Central memory CD8-positive, alpha-beta T cell (primary cell): ENCODE measurements around the gene HBA1.
A peak's percentile ranks its signal among the peaks of the same experiment; 100 is the strongest.
"Not testable (repeated sequence)": the region's sequence is repeated elsewhere in the genome, so short reads cannot be mapped to it uniquely, and the experiment has no call there.

Experiments
- ATAC-seq: fragments of 150-1000 bp; cut with Tn5 transposase; replicated peaks from 2 replicates; pipeline ENCODE4 v1.10.0; 2022; ENCODE audit warnings: mild to moderate bottlenecking, moderate FRiP score, moderate number of reproducible peaks; ENCODE audit not compliant: poor library complexity, severe bottlenecking; ENCODE audit errors: extremely low read depth
- DNase-seq, 2 donors: peaks; one replicate each; pipeline ENCODE4 v3.0.0; 2021; ENCODE audit warnings: low spot score in 2 of 2
- H3K27ac Mint-ChIP-seq: one replicate; pipeline ENCODE4 v1.8.0; 2022; ENCODE audit warnings: low read depth, mild to moderate bottlenecking, moderate library complexity, mixed read lengths
- H3K27me3 Mint-ChIP-seq: one replicate; pipeline ENCODE4 v1.8.0; 2022; ENCODE audit warnings: mixed read lengths
- H3K36me3 Mint-ChIP-seq: one replicate; pipeline ENCODE4 v1.8.0; 2022; ENCODE audit warnings: mild to moderate bottlenecking, moderate library complexity, mixed read lengths; ENCODE audit not compliant: insufficient read depth
- H3K4me1 Mint-ChIP-seq: one replicate; pipeline ENCODE4 v1.8.0; 2022; ENCODE audit warnings: mixed read lengths
- H3K4me3 Mint-ChIP-seq: one replicate; pipeline ENCODE4 v1.8.0; 2022; ENCODE audit warnings: mild to moderate bottlenecking, moderate library complexity, mixed read lengths
- H3K9me3 Mint-ChIP-seq: one replicate; pipeline ENCODE4 v1.8.0; 2022; ENCODE audit warnings: mixed read lengths

Gene HBA1

GRCh38 chr16:176477-177382 is at the start of gene HBA1:
Gene HBA1 (plus strand): TSS chr16:176680. CDS start chr16:176717, 37 bp downstream.
- DNase-seq, H3K27ac Mint-ChIP-seq, H3K36me3 Mint-ChIP-seq, H3K4me1 Mint-ChIP-seq, H3K9me3 Mint-ChIP-seq: not testable (repeated sequence)
- Mint-ChIP-seq H3K4me3 (peak within 1 kb of the TSS; percentile 13), H3K27me3 (peaks cover 49% of the 10 kb centered on the region)
- ATAC-seq = peak; percentile 16

DNA sequence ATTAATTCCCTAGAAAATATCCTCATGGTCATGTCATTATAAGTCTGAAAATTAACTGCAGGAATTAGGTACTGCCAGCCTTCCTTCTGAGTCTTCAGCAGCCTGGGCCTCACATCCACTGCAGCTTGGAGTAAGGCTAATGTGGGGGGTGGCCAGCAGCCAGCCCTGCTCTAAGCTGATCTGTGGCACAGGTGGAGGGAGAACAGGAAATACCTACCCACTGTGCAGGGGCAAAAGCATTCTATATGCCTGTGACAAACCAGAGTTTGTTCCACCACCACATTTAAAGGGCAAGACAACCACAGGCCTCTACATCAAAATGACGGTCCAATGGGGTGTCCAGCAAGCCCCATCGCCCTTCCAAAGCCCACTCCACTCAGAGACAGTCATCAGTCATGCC is 47.4 kb upstream of the HBA1 start:
- H3K36me3 Mint-ChIP-seq = peaks cover 9% of the 10 kb centered on the region
- H3K4me3 Mint-ChIP-seq = no peak overlapping the region
- no peak for DNase-seq
- no peak for ATAC-seq
- H3K4me1 Mint-ChIP-seq = peaks cover 25% of the 10 kb centered on the region
- no peaks in the 10 kb centered on the region for H3K9me3 Mint-ChIP-seq
- H3K27me3 Mint-ChIP-seq = no peaks in the 10 kb centered on the region
- H3K27ac Mint-ChIP-seq = no peak overlapping the region

DNA sequence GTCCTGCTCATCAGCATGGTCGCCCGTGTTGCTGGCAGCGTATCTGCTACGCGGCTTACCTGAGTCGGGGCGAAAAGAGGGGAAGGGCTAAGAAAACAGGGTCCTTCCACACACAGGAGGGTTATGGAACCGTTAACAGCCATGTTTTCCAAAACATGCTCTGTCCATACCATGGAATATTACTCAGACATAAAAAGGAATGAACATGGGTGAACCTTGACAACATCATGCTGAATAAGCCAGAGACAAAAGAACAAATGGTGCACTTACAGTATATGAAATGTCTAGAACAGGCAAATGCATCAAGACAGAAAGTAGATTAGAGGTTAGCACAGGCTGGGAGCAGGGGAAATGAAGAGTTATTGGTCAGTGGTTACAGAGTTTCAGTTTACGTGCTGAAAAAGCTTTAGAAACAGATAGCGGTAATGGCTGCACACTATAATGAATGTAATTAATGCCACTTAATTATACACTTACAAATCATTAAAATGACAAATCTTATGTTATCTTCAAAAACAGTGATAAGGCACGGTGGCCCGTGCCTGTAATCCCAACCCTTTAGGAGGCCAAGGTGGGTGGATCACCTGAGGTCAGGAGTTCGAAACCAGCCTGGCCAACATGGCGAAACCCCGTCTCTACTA is 45.8 kb upstream of the HBA1 start:
- Mint-ChIP-seq H3K36me3 (peaks cover 10% of the 10 kb centered on the region), H3K27ac (no peak overlapping the region), H3K27me3 (no peaks in the 10 kb centered on the region), H3K4me3 (no peak overlapping the region), H3K9me3 (no peaks in the 10 kb centered on the region), H3K4me1 (peaks cover 25% of the 10 kb centered on the region)
- ATAC-seq (no peak), DNase-seq (no peak)

DNA sequence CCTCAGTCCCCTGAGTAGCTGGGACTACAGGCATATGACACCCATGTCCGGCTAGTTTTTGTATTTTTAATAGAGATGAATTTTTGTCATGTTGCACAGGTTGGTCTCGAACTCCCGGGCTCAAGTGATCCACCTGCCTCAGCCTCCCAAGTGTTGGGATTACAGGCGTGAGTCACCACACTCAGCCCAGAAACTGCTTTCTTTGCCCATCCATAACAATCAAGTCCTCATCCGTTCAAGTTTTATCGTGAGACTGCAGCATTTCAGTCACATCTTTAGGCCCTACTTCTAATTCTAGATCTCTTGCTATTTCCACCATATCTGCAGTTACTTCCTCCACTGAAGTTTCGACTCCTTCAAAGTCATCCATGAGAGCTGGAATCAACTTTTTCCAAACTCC is 44.4 kb upstream of the HBA1 start:
- Mint-ChIP-seq H3K9me3 (no peaks in the 10 kb centered on the region), H3K27ac (no peak overlapping the region), H3K4me1 (peaks cover 32% of the 10 kb centered on the region), H3K36me3 (peaks cover 6% of the 10 kb centered on the region), H3K4me3 (no peak overlapping the region), H3K27me3 (no peaks in the 10 kb centered on the region)
- no peak for DNase-seq
- no peak for ATAC-seq

DNA sequence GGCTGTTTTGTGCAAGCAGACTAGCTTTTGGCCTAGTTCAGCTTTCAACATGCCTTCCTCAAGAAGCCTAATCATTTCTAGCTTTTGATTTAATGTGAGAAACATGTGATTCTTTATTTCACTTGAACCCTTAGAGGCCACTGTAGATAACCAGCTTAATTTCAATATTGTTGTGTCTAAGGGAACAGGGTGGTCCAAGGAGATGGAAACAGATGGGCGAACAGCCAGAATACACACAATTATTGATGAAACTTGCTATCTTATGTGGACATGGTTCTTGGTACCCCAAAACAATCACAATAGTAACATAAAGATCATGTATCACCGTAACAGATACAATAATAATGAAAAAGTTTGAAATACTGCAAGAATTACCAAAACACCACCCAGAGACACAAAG is 42.8 kb upstream of the HBA1 start:
- Mint-ChIP-seq H3K4me3 (no peak overlapping the region), H3K4me1 (peaks cover 32% of the 10 kb centered on the region), H3K9me3 (no peaks in the 10 kb centered on the region), H3K27me3 (no peaks in the 10 kb centered on the region), H3K36me3 (peaks cover 12% of the 10 kb centered on the region), H3K27ac (no peak overlapping the region)
- ATAC-seq (no peak), DNase-seq (no peak)

DNA sequence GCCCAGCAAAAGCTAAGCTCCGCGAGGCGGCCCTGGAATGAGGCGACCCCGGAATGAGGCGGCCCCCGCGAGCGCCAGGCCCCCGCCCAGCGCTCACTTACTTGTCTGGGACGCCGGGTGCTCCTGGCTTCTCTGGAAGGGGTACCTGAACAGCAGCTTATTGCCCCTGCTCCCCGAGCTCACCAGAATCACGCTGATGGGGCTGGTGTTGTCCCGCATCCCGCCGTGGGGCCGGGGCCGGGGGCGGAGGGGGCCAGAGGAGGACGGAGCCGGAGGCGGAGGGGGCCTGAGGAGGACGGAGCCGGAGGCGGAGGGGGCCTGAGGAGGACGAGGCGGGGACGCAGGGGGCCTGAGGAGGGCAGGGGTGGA is 38.4 kb upstream of the HBA1 start:
- no peaks in the 10 kb centered on the region for H3K9me3 Mint-ChIP-seq
- H3K27ac Mint-ChIP-seq = peak overlapping the region; percentile 96
- H3K36me3 Mint-ChIP-seq = peaks cover 16% of the 10 kb centered on the region
- peak in 1 of 2 donors; percentile 17 for DNase-seq
- peaks cover 18% of the 10 kb centered on the region for H3K4me1 Mint-ChIP-seq
- ATAC-seq = peak; percentile 20
- H3K4me3 Mint-ChIP-seq = peak overlapping the region; percentile 83
- H3K27me3 Mint-ChIP-seq = no peaks in the 10 kb centered on the region

- no peak for DNase-seq
- peak overlapping the region; percentile 40 for H3K4me3 Mint-ChIP-seq
These were observed 36.2 kb upstream of the HBA1 start for GRCh38 chr16:140175-140857.

DNA sequence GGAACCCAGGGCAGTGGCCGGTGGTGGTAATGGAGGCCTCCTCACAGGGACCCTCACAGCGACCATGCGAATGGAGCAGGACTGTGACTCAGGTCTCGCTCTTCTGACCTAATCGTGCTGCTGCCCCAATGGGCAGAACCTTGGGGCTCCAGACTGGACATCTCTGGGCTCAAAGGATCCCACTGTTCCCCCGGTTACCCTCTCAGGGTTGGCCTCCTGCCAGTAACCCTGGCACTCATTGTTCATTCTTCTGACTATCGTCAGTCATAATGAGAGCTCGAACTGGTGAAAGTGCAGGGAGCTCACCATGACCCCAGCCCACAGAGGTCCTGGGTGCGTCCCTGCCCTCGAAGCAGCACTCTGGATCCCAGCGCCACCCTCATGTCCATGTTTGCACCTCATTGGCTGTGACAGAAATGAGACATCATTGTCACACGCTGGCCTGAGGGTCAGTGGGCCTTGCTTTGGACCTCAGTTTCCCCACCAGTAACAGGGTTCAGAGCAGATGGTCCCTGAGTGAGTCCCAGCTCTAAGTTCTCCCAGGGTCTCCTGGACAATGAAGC is 34.0 kb upstream of the HBA1 start:
- H3K4me1 Mint-ChIP-seq = no peaks in the 10 kb centered on the region
- DNase-seq (no peak), ATAC-seq (no peak)
- H3K27ac Mint-ChIP-seq = no peak overlapping the region
- no peaks in the 10 kb centered on the region for H3K9me3 Mint-ChIP-seq
- peaks cover 14% of the 10 kb centered on the region for H3K36me3 Mint-ChIP-seq
- no peak overlapping the region for H3K4me3 Mint-ChIP-seq
- H3K27me3 Mint-ChIP-seq = peaks cover 28% of the 10 kb centered on the region

More at GRCh38 chr16:140175-140857, 36.2 kb upstream of the HBA1 start:
- Mint-ChIP-seq H3K36me3 (peaks cover 14% of the 10 kb centered on the region), H3K27ac (no peak overlapping the region), H3K4me1 (peaks cover 7% of the 10 kb centered on the region), H3K9me3 (no peaks in the 10 kb centered on the region), H3K27me3 (peaks cover 18% of the 10 kb centered on the region)
- ATAC-seq = no peak

DNA sequence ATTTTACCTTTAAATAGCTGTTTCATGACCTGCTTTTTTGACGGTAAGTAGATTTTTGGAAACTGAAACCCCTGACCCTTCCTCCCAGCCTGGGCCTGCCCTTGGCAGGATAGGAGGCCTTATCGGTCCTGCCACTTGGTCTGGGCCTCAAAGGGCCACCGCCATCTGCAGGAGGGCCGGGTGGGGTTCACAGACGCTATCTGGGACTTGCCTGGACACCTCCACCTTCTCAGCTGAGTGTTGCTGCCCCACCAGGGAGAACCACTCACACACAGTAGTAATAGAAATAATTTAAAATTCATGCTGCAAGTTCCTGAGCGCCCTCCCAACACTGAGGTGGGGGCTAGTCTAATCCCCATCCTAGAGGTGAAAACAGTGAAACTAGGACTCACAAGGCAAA is 33.4 kb upstream of the HBA1 start:
- no peaks in the 10 kb centered on the region for H3K9me3 Mint-ChIP-seq
- H3K4me1 Mint-ChIP-seq = no peaks in the 10 kb centered on the region
- no peak for ATAC-seq
- peaks cover 28% of the 10 kb centered on the region for H3K27me3 Mint-ChIP-seq
- H3K4me3 Mint-ChIP-seq = no peak overlapping the region
- H3K36me3 Mint-ChIP-seq = peaks cover 11% of the 10 kb centered on the region
- H3K27ac Mint-ChIP-seq = no peak overlapping the region
- no peak for DNase-seq

DNA sequence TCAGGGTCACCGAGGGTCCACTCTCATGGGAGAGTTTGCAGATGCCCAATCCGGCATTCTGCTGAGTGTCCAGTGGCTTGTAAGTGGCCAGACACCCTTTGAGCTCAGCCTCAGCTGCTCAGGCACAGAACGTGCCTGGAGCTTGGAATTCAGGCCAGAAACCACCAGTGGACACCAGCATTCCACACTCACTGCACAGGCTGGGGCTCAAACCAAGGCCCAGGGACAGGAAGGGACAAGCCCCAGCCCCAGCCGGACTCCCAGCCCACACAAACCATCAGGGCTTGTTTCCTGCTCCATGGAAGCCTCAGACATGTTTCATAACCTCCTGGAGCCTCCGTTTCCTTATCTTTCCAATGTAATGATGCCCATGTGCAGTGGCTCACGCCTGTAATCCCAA is 33.0 kb upstream of the HBA1 start:
- DNase-seq (no peak), ATAC-seq (no peak)
- Mint-ChIP-seq H3K36me3 (peaks cover 10% of the 10 kb centered on the region), H3K9me3 (no peaks in the 10 kb centered on the region), H3K4me1 (no peaks in the 10 kb centered on the region), H3K27me3 (peaks cover 28% of the 10 kb centered on the region), H3K27ac (no peak overlapping the region), H3K4me3 (no peak overlapping the region)

DNA sequence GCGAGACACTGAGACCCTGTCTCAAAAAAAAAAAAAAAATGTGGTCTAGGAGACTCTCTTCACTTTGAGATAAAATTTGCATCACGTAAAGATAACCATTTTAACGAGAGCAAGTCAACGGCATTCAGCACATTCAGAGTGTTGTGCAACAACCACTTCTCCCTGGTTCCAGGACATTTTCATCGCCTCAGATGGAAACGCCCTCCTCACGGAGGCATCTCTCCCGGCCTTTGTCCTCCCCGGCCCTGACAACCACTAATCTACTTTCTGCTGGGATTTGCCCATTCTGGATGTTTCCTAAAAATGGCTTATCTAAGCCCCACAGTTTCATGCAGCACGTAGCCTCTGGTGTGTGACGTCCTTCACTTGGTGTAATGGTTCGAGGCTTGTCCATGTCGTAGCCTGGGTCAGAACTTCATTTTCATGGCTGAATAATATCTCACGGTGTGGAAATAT is 31.7 kb upstream of the HBA1 start:
- peaks cover 6% of the 10 kb centered on the region for H3K36me3 Mint-ChIP-seq
- H3K27me3 Mint-ChIP-seq = peaks cover 28% of the 10 kb centered on the region
- H3K4me3 Mint-ChIP-seq = no peak overlapping the region
- no peaks in the 10 kb centered on the region for H3K9me3 Mint-ChIP-seq
- DNase-seq = no peak
- ATAC-seq = no peak
- no peaks in the 10 kb centered on the region for H3K4me1 Mint-ChIP-seq
- no peak overlapping the region for H3K27ac Mint-ChIP-seq

DNA sequence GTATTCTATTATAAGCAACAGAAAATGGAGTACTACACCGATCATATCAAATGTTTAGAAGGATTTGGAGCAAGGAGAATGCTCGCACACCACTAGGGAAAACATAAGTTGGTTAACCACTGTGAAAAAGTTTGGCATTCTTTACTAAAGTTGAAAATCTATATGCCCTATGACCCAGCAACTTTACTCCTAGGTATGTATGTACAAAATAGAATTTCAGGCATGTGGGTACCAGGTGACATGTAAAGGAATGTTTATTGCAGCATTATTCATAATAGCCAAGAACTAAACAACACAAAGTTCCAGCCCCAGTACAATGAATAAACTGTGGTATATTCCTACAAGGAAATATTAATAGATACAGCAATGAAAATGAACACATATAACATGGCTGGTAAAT is 29.8 kb upstream of the HBA1 start:
- Mint-ChIP-seq H3K27ac (no peak overlapping the region), H3K9me3 (no peaks in the 10 kb centered on the region)

More for the DNA sequence above, 29.8 kb upstream of the HBA1 start:
- Mint-ChIP-seq H3K36me3 (no peaks in the 10 kb centered on the region), H3K4me1 (no peaks in the 10 kb centered on the region), H3K4me3 (no peak overlapping the region), H3K27me3 (peaks cover 28% of the 10 kb centered on the region)
- DNase-seq (no peak), ATAC-seq (no peak)
